Activated T-cell treated with anti-CD3 and anti-CD28 coated beads for 24 hours (primary cell): ENCODE data around the gene MYL7.

ENCODE experiments used
- DNase-seq: peaks from one replicate; pipeline ENCODE4 v3.0.0-alpha.2; 2020; ENCODE audit warnings: low read depth

The MYL7 gene

GRCh38 chr7:44150466-44150832, 9.3 kb upstream of the MYL7 start:
- DNase-seq: no peak

- no peak for DNase-seq
Measured at GRCh38 chr7:44149571-44150465, 8.7 kb upstream of the MYL7 start.

GRCh38 chr7:44148961-44149536, 7.9 kb upstream of the MYL7 start:
- no peak for DNase-seq

- no peak for DNase-seq
Measured at GRCh38 chr7:44148166-44148565, 7.0 kb upstream of the MYL7 start.

GRCh38 chr7:44147026-44147991, 6.2 kb upstream of the MYL7 start:
- no peak for DNase-seq

- peak; percentile 41 for DNase-seq
Measured at GRCh38 chr7:44145969-44146911, 5.1 kb upstream of the MYL7 start.

GRCh38 chr7:44145479-44145968, 4.4 kb upstream of the MYL7 start:
- DNase-seq: peak; percentile 36

GRCh38 chr7:44144968-44145478, 3.9 kb upstream of the MYL7 start:
- DNase-seq: no peak

GRCh38 chr7:44144426-44144967, 3.4 kb upstream of the MYL7 start:
- DNase-seq: no peak

GRCh38 chr7:44143646-44144250, 2.6 kb upstream of the MYL7 start:
- no peak for DNase-seq

GRCh38 chr7:44142028-44142427, 896 bp upstream of the MYL7 start:
- no peak for DNase-seq

GRCh38 chr7:44140341-44140740, 791 bp downstream of the MYL7 start:
- no peak for DNase-seq

- DNase-seq: no peak
Measured at GRCh38 chr7:44139311-44140010, 1.7 kb downstream of the MYL7 start.

GRCh38 chr7:44138698-44139097, 2.4 kb downstream of the MYL7 start:
- no peak for DNase-seq

- DNase-seq: no peak
Measured at GRCh38 chr7:44136731-44137130, 4.4 kb downstream of the MYL7 start.

GRCh38 chr7:44134943-44135628, 6.0 kb downstream of the MYL7 start:
- DNase-seq: no peak

- DNase-seq: no peak
Measured at GRCh38 chr7:44133295-44133694, 7.8 kb downstream of the MYL7 start.

GRCh38 chr7:44132039-44132438, 9.1 kb downstream of the MYL7 start:
- DNase-seq: no peak
